Upper lobe of right lung (tissue), 1 donor: ENCODE measurements around the gene WDR1. TPM values are rescaled to one million over a fixed set of nuclear protein-coding genes. Genes with fewer than 3 reads are reported as not detected.
A peak's percentile ranks its signal among the peaks of the same experiment; 100 is the strongest.

Source experiments
- ATAC-seq: fragments of 200-7000 bp; cut with Tn5 transposase; one replicate; pipeline ENCODE4 v1.9.1; 2020; ENCODE audit warnings: mild to moderate bottlenecking, moderate library complexity
- DNase-seq: peaks from one replicate; pipeline ENCODE4 v3.0.0-alpha.2; 2020
- H3K27ac ChIP-seq: fragments of 200-600 bp; one replicate; pipeline ENCODE4 v1.8.0; 2022
- H3K27me3 ChIP-seq: fragments of 200-600 bp; one replicate; pipeline ENCODE4 v1.8.0; 2022; ENCODE audit warnings: mild to moderate bottlenecking
- H3K36me3 ChIP-seq: fragments of 200-600 bp; one replicate; pipeline ENCODE4 v1.8.0; 2022
- H3K4me1 ChIP-seq: fragments of 200-600 bp; one replicate; pipeline ENCODE4 v1.8.0; 2022
- H3K4me3 ChIP-seq: fragments of 200-600 bp; one replicate; pipeline ENCODE4 v1.8.0; 2022; ENCODE audit warnings: mild to moderate bottlenecking
- H3K9me3 ChIP-seq: fragments of 200-600 bp; one replicate; pipeline ENCODE4 v1.8.0; 2022
- CTCF ChIP-seq: fragments of 200-600 bp; IDR thresholded peaks from one replicate; pipeline ENCODE4 v1.8.0; 2022; ENCODE audit warnings: antibody characterized with exemption
- intact Hi-C: fragments of 100-400 bp; cut with DNase I; formaldehyde crosslinking; loops from one replicate; pipeline ENCODE4 v1.11.0; 2022
- total RNA-seq: library from RNA; stranded (reverse); fragmentation: NEBNext Ultra II Directional; extraction: Animal tissue kit (Norgen Biotek cat#: 25700); gene quantifications from one replicate; pipeline ENCODE4 v1.2.1, GENCODE V29; 2021
- donor health status: DM: no; HTN: yes; CAD: no; lungs with severe emphysema.

Gene WDR1
- total RNA-seq, 1 donor from 2014 or later, result 234 TPM

GRCh38 chr4:10034136-10034535 lies 82.5 kb downstream of the WDR1 start:
- H3K27ac ChIP-seq, result no peak overlapping the region
- H3K9me3 ChIP-seq, result no peaks in the 10 kb centered on the region
- peaks cover 24% of the 10 kb centered on the region for H3K4me1 ChIP-seq
- no peak for DNase-seq
- H3K27me3 ChIP-seq, result no peaks in the 10 kb centered on the region
- no peak for TF ChIP-seq CTCF
- ATAC-seq, result no peak
- H3K36me3 ChIP-seq, result no peaks in the 10 kb centered on the region
- intact Hi-C loops, result no loop called here
- no peak overlapping the region for H3K4me3 ChIP-seq

- TF ChIP-seq CTCF, result no peak
- Histone ChIP-seq H3K9me3 (no peaks in the 10 kb centered on the region), H3K27me3 (no peaks in the 10 kb centered on the region), H3K4me1 (peaks cover 24% of the 10 kb centered on the region), H3K36me3 (no peaks in the 10 kb centered on the region), H3K4me3 (no peak overlapping the region), H3K27ac (peak overlapping the region; percentile 65)
- no peak for DNase-seq
- intact Hi-C loops, result no loop called here
- ATAC-seq, result peak; percentile 64
Observed at GRCh38 chr4:10033191-10033881, 83.3 kb downstream of the WDR1 start.

- H3K36me3 ChIP-seq, result no peaks in the 10 kb centered on the region
- H3K27me3 ChIP-seq, result no peaks in the 10 kb centered on the region
- TF ChIP-seq CTCF, result no peak
- no peak overlapping the region for H3K4me3 ChIP-seq
- intact Hi-C loops, result no loop called here
- no peak for DNase-seq
- no peaks in the 10 kb centered on the region for H3K9me3 ChIP-seq
- H3K27ac ChIP-seq, result no peak overlapping the region
- H3K4me1 ChIP-seq, result peaks cover 24% of the 10 kb centered on the region
- ATAC-seq, result peak; percentile 65
Observed at GRCh38 chr4:10032625-10033024, 84.0 kb downstream of the WDR1 start.

GRCh38 chr4:10031668-10032590 lies 84.7 kb downstream of the WDR1 start:
- Histone ChIP-seq H3K27ac (no peak overlapping the region), H3K36me3 (no peaks in the 10 kb centered on the region), H3K4me1 (peaks cover 24% of the 10 kb centered on the region), H3K27me3 (no peaks in the 10 kb centered on the region), H3K4me3 (no peak overlapping the region), H3K9me3 (no peaks in the 10 kb centered on the region)
- TF ChIP-seq CTCF, result no peak
- intact Hi-C loops, result no loop called here
- ATAC-seq, result no peak
- no peak for DNase-seq

GRCh38 chr4:10030972-10031667 lies 85.5 kb downstream of the WDR1 start:
- ATAC-seq (no peak), DNase-seq (no peak)
- intact Hi-C loops, result no loop called here
- no peaks in the 10 kb centered on the region for H3K9me3 ChIP-seq
- no peak for TF ChIP-seq CTCF
- peaks cover 24% of the 10 kb centered on the region for H3K4me1 ChIP-seq
- H3K36me3 ChIP-seq, result no peaks in the 10 kb centered on the region
- no peaks in the 10 kb centered on the region for H3K27me3 ChIP-seq
- no peak overlapping the region for H3K27ac ChIP-seq
- no peak overlapping the region for H3K4me3 ChIP-seq
